ENCODE results near the gene GLRA1.
A peak's percentile ranks its signal among the peaks of the same experiment; 100 is the strongest.
"Not testable (repeated sequence)": the region's sequence is repeated elsewhere in the genome, so short reads cannot be mapped to it uniquely, and the experiment has no call there.

GLRA1 gene

DNA sequence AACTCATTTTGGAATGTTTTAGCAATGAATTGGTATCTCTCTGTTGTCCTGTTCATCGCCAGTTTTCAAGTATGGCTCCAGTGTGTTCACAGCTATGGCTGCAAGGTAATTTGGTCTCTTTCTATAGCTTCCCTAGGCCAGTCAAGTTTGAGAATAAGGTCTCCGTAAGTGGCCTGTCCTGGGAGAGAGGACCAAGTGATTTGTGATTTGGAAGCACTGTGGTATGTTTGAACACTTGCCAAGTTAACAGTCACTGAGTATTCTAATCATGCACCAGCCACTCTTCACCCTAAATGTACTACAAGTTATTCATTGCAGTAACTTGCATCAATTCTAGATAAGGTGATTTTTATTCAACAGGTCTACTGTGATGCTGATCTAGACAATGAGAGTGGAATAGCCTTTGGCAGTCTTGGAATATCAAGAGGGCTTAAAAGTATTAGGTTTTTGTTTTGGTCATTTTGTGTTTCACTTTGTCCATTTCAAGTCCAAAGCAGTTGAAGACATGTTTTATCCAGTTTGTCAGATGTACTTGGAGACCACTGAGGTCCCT, 111.8 kb downstream of the GLRA1 start:
- no peak for DNase-seq

DNA sequence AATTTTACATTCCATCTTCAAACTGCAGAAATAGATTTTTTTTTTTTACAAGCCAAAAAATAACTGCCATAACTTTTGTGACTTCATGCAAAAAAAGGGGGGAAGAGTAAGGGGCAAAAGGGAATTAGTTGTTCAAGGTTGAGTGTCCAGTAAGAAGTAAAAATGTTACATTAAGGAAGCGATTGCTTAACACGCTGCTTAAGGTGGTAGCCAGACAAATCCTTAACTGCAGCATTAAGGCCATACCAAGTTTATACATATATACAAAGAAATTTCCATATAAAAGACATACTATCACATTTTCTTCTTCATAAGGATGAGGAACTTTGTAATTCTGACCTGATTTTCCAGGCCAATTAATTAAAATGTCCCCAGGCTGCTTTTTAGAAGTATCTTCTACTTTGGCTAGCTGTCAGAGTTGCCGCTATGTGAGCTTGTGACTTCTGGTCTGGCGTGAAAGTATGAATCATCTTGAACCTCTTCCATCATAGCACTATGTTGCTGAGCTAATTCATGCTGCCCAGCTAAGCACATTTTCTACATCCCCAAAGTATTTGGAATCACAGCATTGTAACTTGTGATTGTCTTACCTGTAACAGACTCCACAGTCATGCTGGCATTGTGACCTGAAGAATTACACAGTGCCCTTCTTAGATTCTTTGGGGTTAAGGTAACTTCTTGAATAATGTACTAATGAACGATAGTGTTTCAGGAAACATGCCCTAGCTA, 112.9 kb downstream of the GLRA1 start:
- no peak for DNase-seq

DNA sequence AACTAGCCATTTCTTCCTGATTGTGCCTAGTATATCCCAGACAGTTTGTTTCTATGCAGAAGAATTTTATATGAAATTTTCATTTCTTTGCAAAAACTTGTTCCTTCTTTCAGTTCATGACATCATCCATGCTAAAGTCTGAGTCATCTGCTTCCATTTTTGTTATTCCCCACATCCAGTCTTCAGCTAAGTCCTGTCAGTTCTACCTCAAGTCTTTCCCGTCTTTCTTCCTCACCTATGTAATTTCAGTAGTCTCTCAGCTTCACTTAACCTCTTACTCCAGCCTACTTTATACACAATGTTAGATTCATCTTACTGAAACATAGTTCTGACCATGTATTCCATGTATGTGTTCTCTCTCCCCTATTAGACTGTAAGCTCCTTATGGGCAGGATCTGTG, 113.8 kb downstream of the GLRA1 start:
- no peak for DNase-seq

GRCh38 chr5:151810449-151810848, 114.2 kb downstream of the GLRA1 start:
- no peak for DNase-seq

DNA sequence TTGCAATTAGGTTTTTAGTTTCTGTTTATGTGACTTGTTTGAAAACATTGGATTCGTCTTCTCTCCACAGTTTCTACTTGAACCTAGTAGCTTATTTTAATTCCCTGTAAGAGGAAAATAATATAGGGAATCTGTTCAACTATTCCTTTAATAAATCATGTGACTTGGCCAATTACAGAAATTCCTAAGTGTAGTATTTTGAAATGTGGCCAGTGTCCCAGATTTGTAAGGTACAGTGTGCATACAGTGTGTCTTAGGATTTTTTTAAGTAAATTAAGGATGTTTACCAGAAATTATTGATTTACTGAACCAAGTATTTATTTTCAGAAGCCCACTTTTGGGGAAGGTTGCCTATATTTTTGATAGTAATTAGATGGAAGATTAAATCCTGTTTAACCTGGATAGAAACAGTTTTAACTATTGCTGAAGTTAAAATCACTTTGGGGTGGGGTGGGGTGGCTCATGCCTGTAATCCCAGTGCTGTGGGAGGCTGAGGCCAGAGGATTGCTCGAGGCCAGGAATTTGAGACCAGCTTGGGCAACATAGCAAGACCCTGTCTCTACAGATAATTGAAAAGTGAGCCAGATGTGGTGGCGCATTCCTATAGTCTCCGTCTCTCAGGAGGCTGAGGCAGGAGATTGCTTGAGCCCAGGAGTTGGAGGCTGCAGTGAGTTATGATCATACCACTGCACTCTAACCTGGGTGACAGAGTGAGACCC, 116.0 kb downstream of the GLRA1 start:
- DNase-seq, result no peak

- no peak for DNase-seq
These were observed 119.0 kb downstream of the GLRA1 start for GRCh38 chr5:151805414-151806223.

GRCh38 chr5:151800532-151800931, 124.1 kb downstream of the GLRA1 start:
- DNase-seq, result no peak

DNA sequence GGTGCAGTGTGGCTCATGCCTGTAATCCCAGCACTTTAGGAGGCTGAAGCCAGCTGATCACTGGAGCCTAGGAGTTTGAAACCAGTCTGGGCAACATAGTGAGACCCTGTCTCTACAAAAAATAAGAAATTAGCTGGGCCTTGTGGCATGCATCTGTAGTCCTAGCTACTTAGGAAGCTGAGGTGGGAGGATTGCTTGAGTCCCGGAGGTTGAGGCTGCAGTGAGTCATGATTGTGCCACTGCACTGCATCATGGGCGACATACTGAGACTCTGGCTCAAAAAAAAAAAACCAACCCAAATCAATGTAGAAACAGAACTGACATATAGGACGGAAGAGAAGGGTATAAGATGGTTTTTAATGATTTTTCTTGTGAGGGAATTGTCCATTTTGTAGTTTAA, 125.2 kb downstream of the GLRA1 start:
- DNase-seq, result no peak

DNA sequence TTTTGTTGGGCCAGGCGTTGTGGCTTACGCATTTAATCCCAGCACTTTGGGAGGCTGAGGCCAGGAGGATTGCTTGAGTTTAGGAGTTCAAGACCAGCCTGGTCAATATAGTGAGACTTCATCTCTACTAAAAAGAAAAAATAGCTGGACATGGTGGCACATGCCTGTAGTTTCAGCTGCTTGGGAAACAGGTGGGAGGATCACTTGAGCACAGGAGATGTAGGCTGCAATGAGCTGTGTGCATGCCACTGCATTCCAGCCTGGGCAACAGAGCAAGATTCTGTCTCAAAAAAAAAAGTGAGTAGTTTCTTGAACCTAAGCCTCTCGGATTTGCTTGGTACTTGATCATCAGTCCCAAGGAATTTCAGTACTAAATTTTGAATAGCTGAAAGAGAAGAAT, 126.0 kb downstream of the GLRA1 start:
- no peak for DNase-seq

GRCh38 chr5:151795426-151795825, 129.2 kb downstream of the GLRA1 start:
- no peak for DNase-seq

DNA sequence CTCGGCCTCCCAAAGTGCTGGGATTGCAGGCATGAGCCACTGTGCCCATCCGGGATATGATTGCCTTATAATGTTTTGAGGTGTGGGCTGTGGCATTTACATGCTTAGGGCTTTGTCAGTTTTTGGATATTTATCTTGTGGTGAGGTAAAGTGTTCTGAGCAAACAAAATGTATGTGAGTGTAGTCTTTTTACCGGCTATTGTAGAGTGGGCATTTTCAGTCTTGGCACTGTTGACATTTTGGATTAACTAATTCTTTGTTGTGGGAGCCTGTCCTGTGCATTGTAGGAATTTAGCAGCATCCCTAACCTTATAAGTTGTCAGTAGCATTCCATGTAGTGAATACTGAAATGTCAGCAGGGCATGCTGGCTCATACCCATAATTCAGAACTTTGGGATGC, 131.3 kb downstream of the GLRA1 start:
- no peak for DNase-seq

GRCh38 chr5:151787817-151788216, 136.8 kb downstream of the GLRA1 start:
- DNase-seq, result no peak

DNA sequence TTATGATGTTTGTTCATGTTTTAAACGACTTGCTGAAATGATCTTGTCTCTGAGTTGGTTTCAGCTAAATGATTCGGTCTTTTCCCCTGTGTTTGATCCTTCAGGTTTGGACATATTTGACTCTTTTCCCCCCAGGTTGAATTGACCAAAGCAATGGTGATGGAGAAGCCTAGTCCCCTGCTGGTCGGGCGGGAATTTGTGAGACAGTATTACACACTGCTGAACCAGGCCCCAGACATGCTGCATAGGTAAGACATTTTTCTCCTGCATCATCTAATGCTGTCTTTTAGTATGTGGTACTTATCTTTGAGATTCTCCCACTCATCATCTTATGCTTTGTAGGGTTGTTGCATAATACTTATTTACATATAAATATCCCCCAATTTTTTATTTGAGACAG, 138.2 kb downstream of the GLRA1 start:
- no peak for DNase-seq

DNA sequence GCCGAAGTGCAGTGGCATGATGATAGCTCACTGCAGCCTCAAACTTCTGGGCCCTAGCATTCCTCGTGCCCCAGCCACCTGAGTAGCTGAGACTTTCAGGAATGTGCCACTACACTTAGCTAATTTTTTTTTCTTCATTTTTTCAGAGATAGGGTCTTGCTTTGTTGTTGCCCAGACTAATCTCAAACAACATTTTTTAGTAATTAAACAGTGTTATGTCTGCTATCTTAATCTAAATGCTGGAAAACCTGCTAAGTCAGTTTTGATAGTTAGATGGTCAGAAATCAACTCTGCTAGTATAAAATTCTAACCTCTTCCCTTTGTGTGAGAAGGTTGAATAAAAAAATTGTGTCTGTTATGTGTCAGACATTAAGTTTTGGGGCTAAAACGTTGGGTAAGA, 140.5 kb downstream of the GLRA1 start:
- no peak for DNase-seq

- DNase-seq, result not testable (repeated sequence)
These were observed 141.0 kb downstream of the GLRA1 start for GRCh38 chr5:151783664-151784063.

- DNase-seq, result no peak
These were observed 143.4 kb downstream of the GLRA1 start for GRCh38 chr5:151781201-151781600.

DNA sequence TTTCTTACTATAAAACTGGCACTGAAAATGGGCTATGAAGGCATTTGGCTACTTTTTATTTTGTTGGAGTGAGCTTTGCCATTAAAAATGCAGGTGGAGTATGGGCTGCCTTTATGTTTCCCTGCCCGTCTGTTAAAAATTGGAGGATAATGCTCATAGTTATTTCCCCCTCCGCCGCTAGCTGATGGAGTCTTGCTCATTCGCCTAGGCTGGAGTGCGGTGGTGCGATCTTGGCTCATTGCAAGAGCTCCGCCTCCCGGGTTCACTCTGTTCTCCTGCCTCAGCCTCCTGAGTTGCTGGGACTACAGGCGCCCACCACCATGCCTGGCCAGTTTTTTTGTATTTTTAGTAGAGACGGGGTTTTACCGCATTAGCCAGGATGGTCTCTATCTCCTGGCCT, 144.3 kb downstream of the GLRA1 start:
- no peak for DNase-seq

GRCh38 chr5:151779531-151780125, 145.0 kb downstream of the GLRA1 start:
- DNase-seq, result no peak

GRCh38 chr5:151775025-151775606, 149.5 kb downstream of the GLRA1 start:
- DNase-seq, result peak; percentile 46 to 86

- DNase-seq, result no peak
These were observed 150.7 kb downstream of the GLRA1 start for GRCh38 chr5:151773951-151774350.

GRCh38 chr5:151772846-151773561, 151.6 kb downstream of the GLRA1 start:
- no peak for DNase-seq
